Trophoblast cell (in vitro differentiated cells and primary cell): ENCODE results near the gene FOSL2.
A peak's percentile ranks its signal among the peaks of the same experiment; 100 is the strongest.

Experiments used
- DNase-seq, 2 donors: peaks; one replicate each; pipeline ENCODE4 v3.0.0-alpha.2; 2016
- H2AFZ ChIP-seq: 2 replicates; pipeline ENCODE4 v1.6.1; 2013; ENCODE audit warnings: low read length, moderate library complexity, mild to moderate bottlenecking; ENCODE audit not compliant: insufficient read depth, poor library complexity
- H2AK5ac ChIP-seq: 2 replicates; pipeline ENCODE4 v1.6.1; 2013; ENCODE audit warnings: mild to moderate bottlenecking, low read length
- H2BK120ac ChIP-seq: 2 replicates; pipeline ENCODE4 v1.6.1; 2013; ENCODE audit warnings: low read length, mild to moderate bottlenecking, moderate library complexity; ENCODE audit not compliant: insufficient read depth, poor library complexity
- H2BK12ac ChIP-seq: 2 replicates; pipeline ENCODE4 v1.6.1; 2013; ENCODE audit warnings: mild to moderate bottlenecking, low read length, moderate library complexity
- H2BK5ac ChIP-seq: 2 replicates; pipeline ENCODE4 v1.6.1; 2013; ENCODE audit warnings: low read length, low read depth, moderate library complexity, mild to moderate bottlenecking; ENCODE audit not compliant: poor library complexity
- H3K14ac ChIP-seq: 2 replicates; pipeline ENCODE4 v1.6.1; 2013; ENCODE audit warnings: mild to moderate bottlenecking, low read length
- H3K18ac ChIP-seq: 2 replicates; pipeline ENCODE4 v1.6.1; 2013; ENCODE audit warnings: mild to moderate bottlenecking, low read length
- H3K23ac ChIP-seq: 2 replicates; pipeline ENCODE4 v1.6.1; 2013; ENCODE audit warnings: low read length
- H3K27ac ChIP-seq: 2 replicates; pipeline ENCODE4 v1.5.1; 2013; ENCODE audit warnings: low read depth, mild to moderate bottlenecking, inconsistent platforms, low read length, moderate library complexity
- H3K27me3 ChIP-seq: 2 replicates; pipeline ENCODE4 v1.6.1; 2013; ENCODE audit warnings: inconsistent platforms, mild to moderate bottlenecking, low read length, moderate library complexity; ENCODE audit not compliant: insufficient read depth
- H3K36me3 ChIP-seq, 2 experiments: 1 replicate in 1 of 2; 2 replicates in 1 of 2; pipeline ENCODE4 v1.6.1; 2013; ENCODE audit warnings: low read length in 2 of 2, mild to moderate bottlenecking in 2 of 2, moderate library complexity in 1 of 2; ENCODE audit not compliant: insufficient read depth in 2 of 2, control insufficient read depth in 1 of 2
- H3K4ac ChIP-seq: 2 replicates; pipeline ENCODE4 v1.6.1; 2013; ENCODE audit warnings: low read depth, mild to moderate bottlenecking, low read length, moderate library complexity
- H3K4me1 ChIP-seq, 2 experiments: 1 replicate in 1 of 2; 2 replicates in 1 of 2; pipeline ENCODE4 v1.6.1; 2013; ENCODE audit warnings: low read length in 2 of 2, mild to moderate bottlenecking in 2 of 2, moderate library complexity in 1 of 2; ENCODE audit not compliant: insufficient read depth in 2 of 2, control insufficient read depth in 1 of 2
- H3K4me2 ChIP-seq: 2 replicates; pipeline ENCODE4 v1.6.1; 2013; ENCODE audit warnings: inconsistent platforms, mild to moderate bottlenecking, low read length, moderate library complexity
- H3K4me3 ChIP-seq: 2 replicates; pipeline ENCODE4 v1.5.1; 2013; ENCODE audit warnings: mild to moderate bottlenecking, low read depth, low read length, inconsistent platforms
- H3K79me1 ChIP-seq: one replicate; pipeline ENCODE4 v1.6.1; 2013; ENCODE audit warnings: low read length
- H3K79me2 ChIP-seq: 2 replicates; pipeline ENCODE4 v1.6.1; 2013; ENCODE audit warnings: low read length, mild to moderate bottlenecking; ENCODE audit not compliant: control insufficient read depth, insufficient read depth, poor library complexity
- H3K9ac ChIP-seq: 2 replicates; pipeline ENCODE4 v1.6.1; 2013; ENCODE audit warnings: mild to moderate bottlenecking, low read length
- H3K9me3 ChIP-seq: 2 replicates; pipeline ENCODE4 v1.6.1; 2013; ENCODE audit warnings: low read depth, mild to moderate bottlenecking, control low read depth, inconsistent platforms, low read length; ENCODE audit not compliant: insufficient read depth
- H4K12ac ChIP-seq: 2 replicates; pipeline ENCODE4 v1.6.1; 2013; ENCODE audit warnings: low read depth, mild to moderate bottlenecking, low read length, moderate library complexity
- H4K8ac ChIP-seq: 2 replicates; pipeline ENCODE4 v1.6.1; 2013; ENCODE audit warnings: low read depth, mild to moderate bottlenecking, low read length, moderate library complexity
- H4K91ac ChIP-seq: one replicate; pipeline ENCODE4 v1.6.1; 2013; ENCODE audit warnings: low read depth, mild to moderate bottlenecking, low read length, moderate library complexity
- WGBS: extraction: QIAGEN DNeasy Blood & Tissue Kit; methylation state at CpG from one replicate; pipeline ENCODE4 v1.1.7; 2013; ENCODE audit warnings: missing lambda C conversion rate; ENCODE audit not compliant: insufficient read length, insufficient coverage; ENCODE audit errors: extremely low coverage; 5-methylcytosine and 5-hydroxymethylcytosine counted together

FOSL2 gene

GRCh38 chr2:28436525-28437051, 43.9 kb downstream of the FOSL2 start:
- Histone ChIP-seq H2AFZ (no peak overlapping the region), H2BK5ac (no peak overlapping the region), H3K79me1 (peaks cover 7% of the 10 kb centered on the region), H4K12ac (no peak overlapping the region), H3K27me3 (no peaks in the 10 kb centered on the region), H3K4me2 (no peak overlapping the region), H3K14ac (peak overlapping the region; percentile 50), H2AK5ac (no peak overlapping the region), H3K36me3 (no peaks in the 10 kb centered on the region), H3K23ac (no peak overlapping the region), H3K9me3 (peaks cover 2% of the 10 kb centered on the region), H3K79me2 (no peaks in the 10 kb centered on the region), H3K18ac (peak overlapping the region; percentile 33), H2BK12ac (peak overlapping the region; percentile 39), H4K91ac (peak overlapping the region; percentile 30), H3K4me1 (peaks cover 15 to 17% of the 10 kb centered on the region in 2 experiments), H3K9ac (no peak overlapping the region), H3K4ac (no peak overlapping the region), H3K27ac (no peak overlapping the region), H4K8ac (peak overlapping the region; percentile 5), H2BK120ac (peak overlapping the region; percentile 7), H3K4me3 (no peak overlapping the region)
- WGBS: no CpG with 5 or more reads among the region's 17 CpGs
- DNase-seq: peak; percentile 40 to 55

- Histone ChIP-seq H3K36me3 (no peaks in the 10 kb centered on the region), H3K4me1 (peaks cover 15 to 17% of the 10 kb centered on the region in 2 experiments), H3K79me1 (peaks cover 7% of the 10 kb centered on the region), H3K18ac (peak overlapping the region; percentile 67), H2BK120ac (peak overlapping the region; percentile 27), H3K79me2 (no peaks in the 10 kb centered on the region), H4K12ac (no peak overlapping the region), H3K4ac (no peak overlapping the region), H4K91ac (peak overlapping the region; percentile 42), H2BK5ac (peak overlapping the region; percentile 21), H2AK5ac (peak overlapping the region; percentile 46), H2AFZ (no peak overlapping the region), H2BK12ac (peak overlapping the region; percentile 42), H3K27me3 (no peaks in the 10 kb centered on the region), H3K14ac (peak overlapping the region; percentile 73), H3K23ac (no peak overlapping the region), H3K9me3 (peaks cover 2% of the 10 kb centered on the region), H3K9ac (no peak overlapping the region), H4K8ac (peak overlapping the region; percentile 26), H3K4me2 (no peak overlapping the region), H3K27ac (peak overlapping the region; percentile 25), H3K4me3 (no peak overlapping the region)
- DNase-seq: peak; percentile 72 to 81
- WGBS: no CpG with 5 or more reads among the region's 18 CpGs
Observed at GRCh38 chr2:28437149-28437835, 44.6 kb downstream of the FOSL2 start.

GRCh38 chr2:28437918-28438317, 45.3 kb downstream of the FOSL2 start:
- Histone ChIP-seq H3K4me3 (no peak overlapping the region), H2BK12ac (peak overlapping the region; percentile 10)
- no CpG with 5 or more reads among the region's 5 CpGs for WGBS

GRCh38 chr2:28438532-28439063, 45.9 kb downstream of the FOSL2 start:
- no peak overlapping the region for H3K4me3 ChIP-seq
- no peak overlapping the region for H2BK120ac ChIP-seq
- no peak overlapping the region for H2BK5ac ChIP-seq
- peaks cover 7% of the 10 kb centered on the region for H3K79me1 ChIP-seq
- H3K27ac ChIP-seq: no peak overlapping the region
- H3K14ac ChIP-seq: no peak overlapping the region
- H2AFZ ChIP-seq: no peak overlapping the region
- no peak overlapping the region for H4K8ac ChIP-seq
- no CpG with 5 or more reads among the region's 13 CpGs for whole genome bisulfite sequencing
- no peak overlapping the region for H4K91ac ChIP-seq
- peaks cover 2% of the 10 kb centered on the region for H3K9me3 ChIP-seq
- no peak overlapping the region for H4K12ac ChIP-seq
- no peak overlapping the region for H3K4me2 ChIP-seq
- no peaks in the 10 kb centered on the region for H3K36me3 ChIP-seq
- peak overlapping the region; percentile 10 for H2BK12ac ChIP-seq
- no peaks in the 10 kb centered on the region for H3K27me3 ChIP-seq
- no peak for DNase-seq
- no peak overlapping the region for H3K9ac ChIP-seq
- H3K23ac ChIP-seq: no peak overlapping the region
- H3K79me2 ChIP-seq: no peaks in the 10 kb centered on the region
- H3K4me1 ChIP-seq: peaks cover 15 to 17% of the 10 kb centered on the region in 2 experiments
- no peak overlapping the region for H2AK5ac ChIP-seq
- no peak overlapping the region for H3K4ac ChIP-seq
- no peak overlapping the region for H3K18ac ChIP-seq

More at GRCh38 chr2:28437918-28438317, 45.3 kb downstream of the FOSL2 start:
- Histone ChIP-seq H2AFZ (no peak overlapping the region), H2BK5ac (no peak overlapping the region), H4K91ac (no peak overlapping the region), H3K4me2 (no peak overlapping the region), H3K9me3 (peaks cover 2% of the 10 kb centered on the region), H4K12ac (no peak overlapping the region), H3K27ac (no peak overlapping the region), H4K8ac (no peak overlapping the region), H3K14ac (no peak overlapping the region), H3K4me1 (peaks cover 15 to 17% of the 10 kb centered on the region in 2 experiments), H3K23ac (no peak overlapping the region), H3K27me3 (no peaks in the 10 kb centered on the region), H3K18ac (no peak overlapping the region), H2BK120ac (no peak overlapping the region), H3K79me2 (no peaks in the 10 kb centered on the region), H3K79me1 (peaks cover 7% of the 10 kb centered on the region), H3K4ac (no peak overlapping the region), H3K9ac (no peak overlapping the region), H2AK5ac (no peak overlapping the region), H3K36me3 (no peaks in the 10 kb centered on the region)
- DNase-seq: peak in 1 of 2 donors; percentile 18
